ENCODE data around the gene MB21D2. TPM values are rescaled to one million over a fixed set of nuclear protein-coding genes. Genes with fewer than 3 reads are reported as not detected.

MB21D2 gene
- total and polyA plus RNA-seq, 7 donors, result 1.2 to 7.8 (median 5.8) TPM

GRCh38 chr3:192929755-192930547, 12.3 kb upstream of the MB21D2 start:
- no peaks in the 10 kb centered on the region for H3K9me3 ChIP-seq
- intact Hi-C loops (cut with DNase I), result no loop called here
- H3K4me1 ChIP-seq, result no peaks in the 10 kb centered on the region
- H3K27me3 ChIP-seq, result no peaks in the 10 kb centered on the region
- no peak overlapping the region for H3K27ac ChIP-seq
- H3K4me3 ChIP-seq, result no peak overlapping the region
- WGBS, 2 donors, result 77 to 78% methylated on average over 9 of the region's 9 CpGs
- no peaks in the 10 kb centered on the region for H3K36me3 ChIP-seq
- DNase-seq, result no peak
- no peak for TF ChIP-seq EP300 (IDR thresholded peaks at IDR 0.05)
- TF ChIP-seq, protein P1, sequence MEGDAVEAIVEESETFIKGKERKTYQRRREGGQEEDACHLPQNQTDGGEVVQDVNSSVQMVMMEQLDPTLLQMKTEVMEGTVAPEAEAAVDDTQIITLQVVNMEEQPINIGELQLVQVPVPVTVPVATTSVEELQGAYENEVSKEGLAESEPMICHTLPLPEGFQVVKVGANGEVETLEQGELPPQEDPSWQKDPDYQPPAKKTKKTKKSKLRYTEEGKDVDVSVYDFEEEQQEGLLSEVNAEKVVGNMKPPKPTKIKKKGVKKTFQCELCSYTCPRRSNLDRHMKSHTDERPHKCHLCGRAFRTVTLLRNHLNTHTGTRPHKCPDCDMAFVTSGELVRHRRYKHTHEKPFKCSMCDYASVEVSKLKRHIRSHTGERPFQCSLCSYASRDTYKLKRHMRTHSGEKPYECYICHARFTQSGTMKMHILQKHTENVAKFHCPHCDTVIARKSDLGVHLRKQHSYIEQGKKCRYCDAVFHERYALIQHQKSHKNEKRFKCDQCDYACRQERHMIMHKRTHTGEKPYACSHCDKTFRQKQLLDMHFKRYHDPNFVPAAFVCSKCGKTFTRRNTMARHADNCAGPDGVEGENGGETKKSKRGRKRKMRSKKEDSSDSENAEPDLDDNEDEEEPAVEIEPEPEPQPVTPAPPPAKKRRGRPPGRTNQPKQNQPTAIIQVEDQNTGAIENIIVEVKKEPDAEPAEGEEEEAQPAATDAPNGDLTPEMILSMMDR (IDR thresholded peaks at IDR 0.05), result no peak

DNA sequence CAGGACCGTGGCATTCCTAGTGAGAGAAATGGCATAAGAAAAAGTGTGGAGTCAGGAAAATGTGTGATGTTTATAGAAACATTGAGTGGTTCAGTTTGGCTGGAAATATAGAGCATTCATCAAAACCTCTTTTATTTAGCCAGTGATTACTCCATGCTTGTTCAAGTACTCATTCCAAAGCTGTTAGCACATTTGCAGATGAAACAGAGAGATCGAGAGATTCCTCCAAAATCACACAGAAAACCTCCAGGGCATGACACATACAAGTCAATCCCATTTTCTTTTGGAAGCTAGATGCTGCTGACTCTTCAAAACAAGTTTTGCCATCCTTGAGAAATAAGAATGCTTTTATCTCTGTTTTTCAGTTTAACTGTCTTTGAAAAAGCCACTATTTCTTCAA, 11.5 kb upstream of the MB21D2 start:
- Histone ChIP-seq H3K9me3 (no peaks in the 10 kb centered on the region), H3K36me3 (no peaks in the 10 kb centered on the region), H3K4me1 (no peaks in the 10 kb centered on the region), H3K4me3 (no peak overlapping the region), H3K27me3 (no peaks in the 10 kb centered on the region), H3K27ac (no peak overlapping the region)
- intact Hi-C loops (cut with DNase I), result no loop called here
- DNase-seq, result no peak
- TF ChIP-seq POLR2A (IDR thresholded peaks at IDR 0.05) (no peak), POLR2AphosphoS5 (IDR thresholded peaks at IDR 0.05) (no peak), EP300 (IDR thresholded peaks at IDR 0.05) (no peak)
- TF ChIP-seq, protein P1 (IDR thresholded peaks at IDR 0.05), result no peak
- WGBS, 2 donors, result 55 to 62% methylated on average over 2 of the region's 2 CpGs

DNA sequence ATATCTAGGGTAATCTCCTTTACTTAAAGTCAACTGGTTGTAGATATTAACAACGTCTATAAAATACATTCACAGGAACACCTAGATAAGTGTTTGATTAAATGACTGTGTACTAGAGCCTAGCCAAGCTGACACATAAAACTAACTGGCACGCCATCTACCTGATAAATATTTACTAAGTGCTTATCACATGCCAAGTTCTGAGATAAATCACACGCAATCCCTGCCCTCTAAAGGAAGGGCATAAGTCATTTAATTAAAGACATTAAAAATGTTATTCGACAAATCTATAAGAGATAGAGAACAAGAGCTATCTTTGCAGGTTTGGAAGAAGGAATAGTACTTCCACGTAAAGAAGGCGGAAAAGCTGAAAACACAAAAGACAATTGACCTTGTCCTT, 11.1 kb upstream of the MB21D2 start:
- no peak overlapping the region for H3K4me3 ChIP-seq
- no peaks in the 10 kb centered on the region for H3K27me3 ChIP-seq
- intact Hi-C loops (cut with DNase I), result no loop called here
- no peak for TF ChIP-seq POLR2AphosphoS5 (IDR thresholded peaks at IDR 0.05)
- TF ChIP-seq, protein P1 (IDR thresholded peaks at IDR 0.05), result no peak
- TF ChIP-seq POLR2A (IDR thresholded peaks at IDR 0.05), result no peak
- no peak for TF ChIP-seq EP300 (IDR thresholded peaks at IDR 0.05)
- DNase-seq, result no peak
- H3K36me3 ChIP-seq, result no peaks in the 10 kb centered on the region
- no peaks in the 10 kb centered on the region for H3K4me1 ChIP-seq
- 39 to 58% methylated on average over 6 of the region's 6 CpGs for WGBS, 2 donors
- no peaks in the 10 kb centered on the region for H3K9me3 ChIP-seq
- no peak overlapping the region for H3K27ac ChIP-seq

- no peaks in the 10 kb centered on the region for H3K4me1 ChIP-seq
- TF ChIP-seq POLR2AphosphoS5 (IDR thresholded peaks at IDR 0.05) (no peak), POLR2A (IDR thresholded peaks at IDR 0.05) (no peak), EP300 (IDR thresholded peaks at IDR 0.05) (no peak)
- TF ChIP-seq, protein P1 (IDR thresholded peaks at IDR 0.05), result no peak
- no peaks in the 10 kb centered on the region for H3K36me3 ChIP-seq
- no peak for DNase-seq
- H3K9me3 ChIP-seq, result no peaks in the 10 kb centered on the region
- H3K4me3 ChIP-seq, result no peak overlapping the region
- intact Hi-C loops (cut with DNase I), result no loop called here
- H3K27ac ChIP-seq, result no peak overlapping the region
- H3K27me3 ChIP-seq, result no peaks in the 10 kb centered on the region
Measured at GRCh38 chr3:192928016-192928415, 10.4 kb upstream of the MB21D2 start.

DNA sequence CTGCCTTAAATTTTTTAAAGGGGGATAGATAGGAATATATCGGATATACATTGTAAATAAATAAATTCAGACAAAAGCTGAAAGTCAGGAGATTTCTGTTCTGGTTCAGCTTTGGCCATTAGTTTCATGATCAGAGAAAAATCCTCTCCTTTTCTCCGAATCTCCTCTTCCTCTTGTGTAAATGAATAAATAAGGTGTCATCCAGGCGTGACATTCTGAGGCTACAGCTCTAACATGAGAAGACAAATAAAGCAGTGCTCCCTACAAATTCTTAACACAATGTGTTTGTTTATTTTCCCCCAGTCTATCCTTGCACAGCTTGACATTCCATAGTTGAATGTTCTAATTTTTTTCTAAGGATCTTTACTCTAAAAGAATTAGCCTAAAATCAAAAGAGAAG, 9.4 kb upstream of the MB21D2 start:
- H3K9me3 ChIP-seq, result no peaks in the 10 kb centered on the region
- no peak for TF ChIP-seq POLR2A (IDR thresholded peaks at IDR 0.05)
- TF ChIP-seq, protein P1 (IDR thresholded peaks at IDR 0.05), result no peak
- no peak for TF ChIP-seq EP300 (IDR thresholded peaks at IDR 0.05)
- TF ChIP-seq POLR2AphosphoS5 (IDR thresholded peaks at IDR 0.05), result no peak
- no peak for DNase-seq

More for the DNA sequence above, 9.4 kb upstream of the MB21D2 start:
- no peaks in the 10 kb centered on the region for H3K36me3 ChIP-seq
- no peak overlapping the region for H3K27ac ChIP-seq
- no peak overlapping the region for H3K4me3 ChIP-seq
- intact Hi-C loops (cut with DNase I), result no loop called here
- no peaks in the 10 kb centered on the region for H3K27me3 ChIP-seq
- 77 to 80% methylated on average over 3 of the region's 3 CpGs for WGBS, 2 donors
- peaks cover 0 to 7% (median 3%) of the 10 kb centered on the region in 4 donors for H3K4me1 ChIP-seq
